ENCODE results near the gene MYMX.
"Not testable (repeated sequence)": the region's sequence is repeated elsewhere in the genome, so short reads cannot be mapped to it uniquely, and the experiment has no call there.

GRCh38 chr6:44181784-44182183 is 34.9 kb upstream of the MYMX start:
- TF ChIP-seq ZNF555 (tag by site-specific recombination; conservative IDR thresholded peaks at IDR 0.05); ZNF596 (tag by site-specific recombination; IDR thresholded peaks at IDR 0.05); CTCF (tag by site-specific recombination; IDR thresholded peaks at IDR 0.05); ZNF184 (tag by site-specific recombination; IDR thresholded peaks at IDR 0.05); ZNF707 (tag by site-specific recombination; IDR thresholded peaks at IDR 0.05); YY2 (tag by site-specific recombination; IDR thresholded peaks at IDR 0.05); ZNF830 (tag by site-specific recombination; IDR thresholded peaks at IDR 0.05; ENCODE audit: low read depth); ZBTB26 (tag by site-specific recombination; optimal IDR thresholded peaks at IDR 0.05); ZSCAN23 (tag by site-specific recombination; IDR thresholded peaks at IDR 0.05): not testable (repeated sequence)

Data from HEK293 (cell line).